Bronchial epithelial cell (primary cell): ENCODE measurements around the gene EFTUD2. TPM values are rescaled to one million over a fixed set of nuclear protein-coding genes. Genes with fewer than 3 reads are reported as not detected.
A peak's percentile ranks its signal among the peaks of the same experiment; 100 is the strongest.

Experiments
- DNase-seq: peaks from one replicate; pipeline ENCODE4 v3.0.0-alpha.2; 2010; ENCODE audit warnings: low read depth
- FAIRE-seq: peaks from 2 replicates; lab custom pipeline; 2011; peaks lifted over from hg19 to GRCh38; lab: Jason Lieb, UNC
- H3K27me3 ChIP-seq: 2 replicates; pipeline ENCODE4 v1.5.1; 2011; ENCODE audit warnings: low read length; ENCODE audit not compliant: control insufficient read depth, insufficient read depth
- H3K36me3 ChIP-seq: 2 replicates; pipeline ENCODE4 v1.5.1; 2011; ENCODE audit warnings: low read length; ENCODE audit not compliant: control insufficient read depth, insufficient read depth
- H3K4me3 ChIP-seq: 2 replicates; pipeline ENCODE4 v1.5.1; 2011; ENCODE audit warnings: mild to moderate bottlenecking, low read depth, low read length, control low read depth
- total RNA-seq: library from RNA; depleted of rRNA; stranded (reverse); fragments of >200 nt; gene quantifications from 2 replicates; pipeline ENCODE4 v1.2.1, GENCODE V29; 2014
- TF ChIP-seq, protein P1 (sequence below): IDR thresholded peaks from 2 replicates; pipeline ENCODE4 v1.5.1; 2011; ENCODE audit warnings: mild to moderate bottlenecking, moderate library complexity, low read length, control low read depth, inconsistent platforms; ENCODE audit not compliant: insufficient read depth, severe bottlenecking

Gene EFTUD2
- total RNA-seq, 1 donor from 2014 or later = 91.4 TPM

DNA sequence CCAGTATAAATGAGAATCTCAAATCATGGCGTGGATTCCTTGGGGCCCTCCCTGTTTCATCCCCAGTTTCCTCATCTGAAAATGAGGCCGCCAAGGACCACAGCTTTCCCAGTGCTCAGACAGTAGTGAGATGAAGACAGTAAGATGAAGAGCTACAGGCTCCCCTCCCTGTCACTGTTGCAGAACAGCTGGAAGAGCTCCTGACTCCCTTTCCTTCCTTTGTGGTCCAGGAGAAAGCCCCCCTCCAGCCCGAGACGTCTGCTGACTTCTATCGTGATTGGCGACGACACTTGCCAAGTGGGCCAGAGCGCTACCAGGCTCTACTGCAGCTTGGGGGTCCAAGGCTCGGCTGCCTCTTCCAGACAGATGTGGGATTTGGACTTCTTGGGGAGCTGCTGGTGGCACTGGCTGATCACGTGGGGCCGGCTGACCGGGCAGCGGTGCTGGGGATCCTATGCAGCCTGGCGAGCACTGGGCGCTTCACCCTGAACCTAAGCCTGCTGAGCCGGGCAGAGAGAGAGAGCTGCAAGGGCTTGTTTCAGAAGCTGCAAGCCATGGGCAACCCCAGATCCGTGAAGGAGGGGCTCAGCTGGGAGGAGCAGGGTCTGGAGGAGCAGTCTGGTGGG, 3.0 kb upstream of the EFTUD2 start:
- Histone ChIP-seq H3K27me3 (no peaks in the 10 kb centered on the region), H3K36me3 (no peaks in the 10 kb centered on the region), H3K4me3 (no peak overlapping the region)
- FAIRE-seq (no peak), DNase-seq (no peak)
- TF ChIP-seq, protein P1, sequence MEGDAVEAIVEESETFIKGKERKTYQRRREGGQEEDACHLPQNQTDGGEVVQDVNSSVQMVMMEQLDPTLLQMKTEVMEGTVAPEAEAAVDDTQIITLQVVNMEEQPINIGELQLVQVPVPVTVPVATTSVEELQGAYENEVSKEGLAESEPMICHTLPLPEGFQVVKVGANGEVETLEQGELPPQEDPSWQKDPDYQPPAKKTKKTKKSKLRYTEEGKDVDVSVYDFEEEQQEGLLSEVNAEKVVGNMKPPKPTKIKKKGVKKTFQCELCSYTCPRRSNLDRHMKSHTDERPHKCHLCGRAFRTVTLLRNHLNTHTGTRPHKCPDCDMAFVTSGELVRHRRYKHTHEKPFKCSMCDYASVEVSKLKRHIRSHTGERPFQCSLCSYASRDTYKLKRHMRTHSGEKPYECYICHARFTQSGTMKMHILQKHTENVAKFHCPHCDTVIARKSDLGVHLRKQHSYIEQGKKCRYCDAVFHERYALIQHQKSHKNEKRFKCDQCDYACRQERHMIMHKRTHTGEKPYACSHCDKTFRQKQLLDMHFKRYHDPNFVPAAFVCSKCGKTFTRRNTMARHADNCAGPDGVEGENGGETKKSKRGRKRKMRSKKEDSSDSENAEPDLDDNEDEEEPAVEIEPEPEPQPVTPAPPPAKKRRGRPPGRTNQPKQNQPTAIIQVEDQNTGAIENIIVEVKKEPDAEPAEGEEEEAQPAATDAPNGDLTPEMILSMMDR = no peak

- TF ChIP-seq, protein P1 = peak; percentile 36
- DNase-seq = peak; percentile 71
- no peaks in the 10 kb centered on the region for H3K27me3 ChIP-seq
- no peak for FAIRE-seq
- H3K4me3 ChIP-seq = no peak overlapping the region
- no peaks in the 10 kb centered on the region for H3K36me3 ChIP-seq
Observed at GRCh38 chr17:44901411-44901921, 2.2 kb upstream of the EFTUD2 start.

GRCh38 chr17:44900894-44901293, 1.6 kb upstream of the EFTUD2 start:
- Histone ChIP-seq H3K27me3 (no peaks in the 10 kb centered on the region), H3K4me3 (no peak overlapping the region), H3K36me3 (no peaks in the 10 kb centered on the region)
- TF ChIP-seq, protein P1 = no peak
- DNase-seq (peak; percentile 67), FAIRE-seq (no peak)

DNA sequence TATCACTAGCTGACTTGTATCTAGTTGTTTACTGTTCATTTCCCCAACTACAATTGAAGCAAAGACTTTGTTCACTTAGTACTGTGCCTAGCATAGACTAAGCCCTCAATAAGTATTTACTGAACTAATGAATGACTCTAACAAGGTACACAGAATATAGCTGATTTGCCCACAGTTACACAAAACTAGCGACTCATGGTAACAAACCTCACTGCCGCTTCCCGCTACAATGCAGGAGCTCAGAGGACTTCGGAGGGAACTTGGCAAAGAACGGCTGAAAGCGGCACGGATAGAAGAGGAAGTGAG, 524 bp downstream of the EFTUD2 start:
- TF ChIP-seq, protein P1 = no peak
- no peak for FAIRE-seq
- peak; percentile 34 for DNase-seq
- Histone ChIP-seq H3K4me3 (peak overlapping the region; percentile 82), H3K36me3 (no peaks in the 10 kb centered on the region), H3K27me3 (no peaks in the 10 kb centered on the region)

GRCh38 chr17:44894642-44895041, 4.6 kb downstream of the EFTUD2 start:
- TF ChIP-seq, protein P1 = no peak
- Histone ChIP-seq H3K4me3 (no peak overlapping the region), H3K36me3 (peaks cover 6% of the 10 kb centered on the region), H3K27me3 (no peaks in the 10 kb centered on the region)
- no peak for DNase-seq
- FAIRE-seq = no peak

- no peaks in the 10 kb centered on the region for H3K27me3 ChIP-seq
- TF ChIP-seq, protein P1 = no peak
- FAIRE-seq (no peak), DNase-seq (no peak)
- H3K36me3 ChIP-seq = peaks cover 6% of the 10 kb centered on the region
- H3K4me3 ChIP-seq = no peak overlapping the region
Observed at GRCh38 chr17:44892250-44892649, 7.0 kb downstream of the EFTUD2 start.
